Stimulated activated CD8-positive, alpha-beta memory T cell treated with anti-CD3 and anti-CD28 coated beads, Interleukin-12 subunit alpha, Interleukin-12 subunit beta, amount 100 ng/mL, for 1 hour (primary cell): ENCODE measurements around the gene KATNAL1.
"Not testable (repeated sequence)": the region's sequence is repeated elsewhere in the genome, so short reads cannot be mapped to it uniquely, and the experiment has no call there.

Experiments used
- DNase-seq: peaks from one replicate; pipeline ENCODE4 v3.0.0-alpha.2; 2020; ENCODE audit warnings: low read depth

The KATNAL1 gene

GRCh38 chr13:30292325-30292724 lies 15.0 kb downstream of the KATNAL1 start:
- DNase-seq: no peak

GRCh38 chr13:30290812-30291436 lies 16.4 kb downstream of the KATNAL1 start:
- DNase-seq: no peak

- no peak for DNase-seq
These were observed 17.8 kb downstream of the KATNAL1 start for GRCh38 chr13:30289533-30289932.

GRCh38 chr13:30286059-30286458 lies 21.3 kb downstream of the KATNAL1 start:
- DNase-seq: not testable (repeated sequence)

GRCh38 chr13:30276178-30276577 lies 31.2 kb downstream of the KATNAL1 start:
- DNase-seq: no peak

- no peak for DNase-seq
These were observed 33.3 kb downstream of the KATNAL1 start for GRCh38 chr13:30274083-30274482.

- not testable (repeated sequence) for DNase-seq
These were observed 37.3 kb downstream of the KATNAL1 start for GRCh38 chr13:30270035-30270434.

- no peak for DNase-seq
These were observed 38.7 kb downstream of the KATNAL1 start for GRCh38 chr13:30268673-30269072.

- DNase-seq: no peak
These were observed 40.6 kb downstream of the KATNAL1 start for GRCh38 chr13:30266756-30267155.

GRCh38 chr13:30259149-30259733 lies 48.1 kb downstream of the KATNAL1 start:
- DNase-seq: not testable (repeated sequence)

GRCh38 chr13:30257468-30258099 lies 49.8 kb downstream of the KATNAL1 start:
- DNase-seq: no peak

GRCh38 chr13:30256713-30257467 lies 50.5 kb downstream of the KATNAL1 start:
- no peak for DNase-seq

- DNase-seq: no peak
These were observed 51.7 kb downstream of the KATNAL1 start for GRCh38 chr13:30255696-30256095.

GRCh38 chr13:30253830-30254229 lies 53.5 kb downstream of the KATNAL1 start:
- no peak for DNase-seq

- no peak for DNase-seq
These were observed 59.9 kb downstream of the KATNAL1 start for GRCh38 chr13:30247406-30247805.

GRCh38 chr13:30241532-30241931 lies 65.8 kb downstream of the KATNAL1 start:
- no peak for DNase-seq

GRCh38 chr13:30240608-30241007 lies 66.7 kb downstream of the KATNAL1 start:
- DNase-seq: no peak

- DNase-seq: no peak
These were observed 72.1 kb downstream of the KATNAL1 start for GRCh38 chr13:30235216-30235615.

GRCh38 chr13:30234619-30235162 lies 72.7 kb downstream of the KATNAL1 start:
- no peak for DNase-seq

GRCh38 chr13:30224732-30225131 lies 82.6 kb downstream of the KATNAL1 start:
- no peak for DNase-seq

- no peak for DNase-seq
These were observed 85.1 kb downstream of the KATNAL1 start for GRCh38 chr13:30222254-30222653.

- no peak for DNase-seq
These were observed 91.2 kb downstream of the KATNAL1 start for GRCh38 chr13:30216111-30216510.

GRCh38 chr13:30212256-30212655 lies 95.1 kb downstream of the KATNAL1 start:
- DNase-seq: no peak
